Sigmoid colon (tissue), 7 donors: ENCODE data around the gene HPCAL1. TPM values are rescaled to one million over a fixed set of nuclear protein-coding genes. Genes with fewer than 3 reads are reported as not detected.

Experiments used
- DNase-seq: peaks from one replicate; pipeline ENCODE4 v3.0.0-alpha.2; 2019
- H3K27ac ChIP-seq, 4 donors: fragments of 200-600 bp; sonication (generic); one replicate each; pipeline ENCODE4 v1.5.1; 2016 to 2019; ENCODE audit warnings: mild to moderate bottlenecking in 1 of 4
- H3K27me3 ChIP-seq, 3 donors: fragments of 200-600 bp; sonication (generic); one replicate each; pipeline ENCODE4 v1.5.1; 2019; ENCODE audit warnings: mild to moderate bottlenecking in 1 of 3
- H3K36me3 ChIP-seq, 4 donors: fragments of 200-600 bp; sonication (generic); one replicate each; pipeline ENCODE4 v1.5.1; 2016 to 2019
- H3K4me1 ChIP-seq, 4 donors: fragments of 200-600 bp; sonication (generic); one replicate each; pipeline ENCODE4 v1.5.1; 2017 to 2019
- H3K4me3 ChIP-seq, 4 donors: fragments of 200-600 bp; sonication (generic); one replicate each; pipeline ENCODE4 v1.5.1; 2017 to 2019; ENCODE audit warnings: mild to moderate bottlenecking in 2 of 4, moderate library complexity in 1 of 4
- H3K9me3 ChIP-seq, 4 donors: fragments of 200-600 bp in 3 of 4; sonication (generic) in 3 of 4; one replicate each; pipeline versions ENCODE4 v1.5.1 to v1.6.1; 2013 to 2019
- CTCF ChIP-seq, 4 experiments: fragments of 450-650 bp in 3 of 4; fragments of 200-600 bp in 1 of 4; IDR thresholded peaks; one replicate each; pipeline ENCODE4 v1.5.1; 2016 to 2019; ENCODE audit warnings: antibody characterized with exemption in 4 of 4, mild to moderate bottlenecking in 3 of 4, moderate library complexity in 2 of 4
- EP300 ChIP-seq, 4 donors: sonication (generic); formaldehyde crosslinking; IDR thresholded peaks; one replicate each; pipeline ENCODE4 v1.6.1; 2017; ENCODE audit warnings: antibody characterized with exemption in 4 of 4
- POLR2A ChIP-seq, 2 donors: fragments of 450-650 bp; IDR thresholded peaks; one replicate each; pipeline ENCODE4 v1.6.1; 2016; ENCODE audit warnings: antibody characterized with exemption in 2 of 2, mild to moderate bottlenecking in 2 of 2, moderate library complexity in 2 of 2
- POLR2AphosphoS5 ChIP-seq, 4 donors: sonication (generic); formaldehyde crosslinking; IDR thresholded peaks; one replicate each; pipeline ENCODE4 v1.6.1; 2017; ENCODE audit warnings: antibody characterized with exemption in 4 of 4
- WGBS, 2 donors: extraction: QIAGEN DNeasy Blood & Tissue Kit; methylation state at CpG; one replicate each; pipeline ENCODE4 v1.1.7; 2013; 5-methylcytosine and 5-hydroxymethylcytosine counted together
- intact Hi-C: fragments of 100-400 bp; cut with DNase I; formaldehyde crosslinking; loops from one replicate; pipeline ENCODE4 v1.15.1; 2023
- polyA plus RNA-seq, 3 donors: library from polyadenylated mRNA; stranded (reverse); fragments of 200-250 nt; gene quantifications; one replicate each; pipeline ENCODE4 v1.2.3, GENCODE V29; 2013
- total RNA-seq, 4 donors: library from RNA; depleted of rRNA; stranded (reverse); fragments of >200 nt; gene quantifications; one replicate each; pipeline ENCODE4 v1.1.0, GENCODE V29; 2016
- donor health status: healthy with polysubstance abuse.
- donor health status: Bipolar disorder and iron deficiency.
- donor health status: healthy.

HPCAL1 gene
- total and polyA plus RNA-seq, 7 donors = 27.7 to 115 (median 46.0) TPM

- no peaks in the 10 kb centered on the region for H3K36me3 ChIP-seq
These were observed 46.6 kb upstream of the HPCAL1 start for GRCh38 chr2:10256031-10256514.

GRCh38 chr2:10256515-10257031 lies 46.1 kb upstream of the HPCAL1 start:
- TF ChIP-seq POLR2AphosphoS5 (IDR thresholded peaks at IDR 0.05) = no peak
- TF ChIP-seq POLR2A (IDR thresholded peaks at IDR 0.05) = no peak
- TF ChIP-seq CTCF (IDR thresholded peaks at IDR 0.05) = no peak
- no peak for TF ChIP-seq EP300 (IDR thresholded peaks at IDR 0.05)
- Histone ChIP-seq H3K4me1 (no peaks in the 10 kb centered on the region), H3K36me3 (no peaks in the 10 kb centered on the region), H3K4me3 (no peak overlapping the region), H3K9me3 (no peaks in the 10 kb centered on the region), H3K27me3 (no peaks in the 10 kb centered on the region), H3K27ac (no peak overlapping the region)
- intact Hi-C loops = no loop called here
- WGBS, 2 donors = 71 to 87% methylated on average over 17 of the region's 17 CpGs
- DNase-seq = peak; percentile 56

More at GRCh38 chr2:10256031-10256514, 46.6 kb upstream of the HPCAL1 start:
- no peaks in the 10 kb centered on the region for H3K4me1 ChIP-seq
- H3K27ac ChIP-seq = no peak overlapping the region
- DNase-seq = peak; percentile 39
- TF ChIP-seq POLR2AphosphoS5 (IDR thresholded peaks at IDR 0.05) (no peak), EP300 (IDR thresholded peaks at IDR 0.05) (no peak), POLR2A (IDR thresholded peaks at IDR 0.05) (no peak), CTCF (IDR thresholded peaks at IDR 0.05) (no peak)
- H3K4me3 ChIP-seq = no peak overlapping the region
- intact Hi-C loops = no loop called here
- 76 to 84% methylated on average over 15 of the region's 15 CpGs for WGBS, 2 donors
- no peaks in the 10 kb centered on the region for H3K27me3 ChIP-seq
- no peaks in the 10 kb centered on the region for H3K9me3 ChIP-seq

GRCh38 chr2:10257036-10257435 lies 45.7 kb upstream of the HPCAL1 start:
- intact Hi-C loops = no loop called here
- no peaks in the 10 kb centered on the region for H3K9me3 ChIP-seq
- WGBS, 2 donors = 89 to 93% methylated on average over 9 of the region's 9 CpGs
- H3K4me1 ChIP-seq = no peaks in the 10 kb centered on the region
- H3K27me3 ChIP-seq = no peaks in the 10 kb centered on the region
- H3K36me3 ChIP-seq = no peaks in the 10 kb centered on the region
- no peak overlapping the region for H3K4me3 ChIP-seq
- no peak overlapping the region for H3K27ac ChIP-seq
- DNase-seq = no peak
- TF ChIP-seq EP300 (IDR thresholded peaks at IDR 0.05) = no peak
- TF ChIP-seq POLR2AphosphoS5 (IDR thresholded peaks at IDR 0.05) = no peak
- TF ChIP-seq CTCF (IDR thresholded peaks at IDR 0.05) = no peak
- TF ChIP-seq POLR2A (IDR thresholded peaks at IDR 0.05) = no peak

- intact Hi-C loops = no loop called here
These were observed 45.1 kb upstream of the HPCAL1 start for GRCh38 chr2:10257500-10258147.

More at GRCh38 chr2:10257500-10258147, 45.1 kb upstream of the HPCAL1 start:
- 87 to 91% methylated on average over 16 of the region's 16 CpGs for WGBS, 2 donors
- Histone ChIP-seq H3K4me1 (no peaks in the 10 kb centered on the region), H3K9me3 (no peaks in the 10 kb centered on the region), H3K27me3 (no peaks in the 10 kb centered on the region), H3K4me3 (no peak overlapping the region), H3K27ac (no peak overlapping the region), H3K36me3 (no peaks in the 10 kb centered on the region)
- no peak for TF ChIP-seq POLR2A (IDR thresholded peaks at IDR 0.05)
- TF ChIP-seq EP300 (IDR thresholded peaks at IDR 0.05) = no peak
- no peak for TF ChIP-seq CTCF (IDR thresholded peaks at IDR 0.05)
- no peak for TF ChIP-seq POLR2AphosphoS5 (IDR thresholded peaks at IDR 0.05)
- DNase-seq = peak; percentile 53
